OCI-LY7 (cell line): ENCODE data around the gene TBC1D4. TPM values are rescaled to one million over a fixed set of nuclear protein-coding genes. Genes with fewer than 3 reads are reported as not detected.

Experiments
- BruUV-seq: library from RNA; stranded (reverse); fragments of 400-500 nt; replicated peaks from 2 replicates; lab custom pipeline; 2021; lab: Mats Ljungman, UMichigan
- CTCF ChIA-PET: fragments of 300-600 bp; sonication (Branson Sonifier 250); formaldehyde crosslinking; loops from one replicate; lab custom pipeline; 2022; ENCODE audit warnings: antibody characterized with exemption; ENCODE audit not compliant: unreplicated experiment; lab: Charles Lee
- POLR2A ChIA-PET: fragments of 300-600 bp; sonication (Branson Sonifier 250); formaldehyde crosslinking; loops from one replicate; lab custom pipeline; 2022; ENCODE audit warnings: antibody characterized with exemption; lab: Charles Lee
- DNase-seq: peaks from one replicate; pipeline ENCODE4 v3.0.0-alpha.2; 2015; ENCODE audit warnings: low spot score
- H2AFZ ChIP-seq: fragments of 200-600 bp; sonication (generic), shearing (Covaris generic); 2 replicates; pipeline ENCODE4 v1.6.1; 2014; ENCODE audit warnings: mild to moderate bottlenecking, antibody characterized with exemption, low read length, moderate library complexity
- H3K27ac ChIP-seq: fragments of 200-600 bp; sonication (generic); 2 replicates; pipeline ENCODE4 v1.5.1; 2014; ENCODE audit warnings: mixed run types, low read depth, mild to moderate bottlenecking, moderate library complexity, low read length, inconsistent platforms; ENCODE audit not compliant: poor library complexity, severe bottlenecking
- H3K36me3 ChIP-seq: fragments of 200-600 bp; sonication (generic); 2 replicates; pipeline ENCODE4 v1.6.1; 2014; ENCODE audit warnings: mild to moderate bottlenecking, antibody characterized with exemption, low read length, moderate library complexity, mixed read lengths; ENCODE audit not compliant: insufficient read depth
- H3K4me1 ChIP-seq: fragments of 200-600 bp; sonication (generic); 2 replicates; pipeline ENCODE4 v1.5.1; 2014; ENCODE audit warnings: mild to moderate bottlenecking, low read length; ENCODE audit not compliant: insufficient read depth, poor library complexity, severe bottlenecking
- H3K4me2 ChIP-seq: fragments of 200-600 bp; sonication (generic); 2 replicates; pipeline ENCODE4 v1.6.1; 2014; ENCODE audit warnings: mild to moderate bottlenecking, low read length
- H3K4me3 ChIP-seq: fragments of 200-600 bp; sonication (generic); 2 replicates; pipeline ENCODE4 v1.5.1; 2014; ENCODE audit warnings: mild to moderate bottlenecking, low read depth, low read length; ENCODE audit not compliant: poor library complexity, severe bottlenecking
- H3K79me2 ChIP-seq: fragments of 200-600 bp; sonication (generic); 2 replicates; pipeline ENCODE4 v1.6.1; 2016; ENCODE audit warnings: low read depth, mild to moderate bottlenecking, low read length, moderate library complexity, mixed read lengths; ENCODE audit not compliant: insufficient read depth
- H3K9me2 ChIP-seq: fragments of 200-600 bp; sonication (generic); 2 replicates; pipeline ENCODE4 v1.6.1; 2016; ENCODE audit warnings: mild to moderate bottlenecking, low read length, mixed read lengths; ENCODE audit not compliant: insufficient read depth
- H3K9me3 ChIP-seq: fragments of 200-600 bp; sonication (generic); 2 replicates; pipeline ENCODE4 v1.6.1; 2014; ENCODE audit warnings: mild to moderate bottlenecking, mixed run types, low read length, mixed read lengths
- H4K20me1 ChIP-seq: fragments of 200-600 bp; sonication (generic); 2 replicates; pipeline ENCODE4 v1.6.1; 2014; ENCODE audit warnings: mild to moderate bottlenecking, antibody characterized with exemption, low read length, moderate library complexity, mixed read lengths; ENCODE audit not compliant: insufficient read depth
- EZH2phosphoT487 ChIP-seq: fragments of 200-600 bp; sonication (generic); IDR thresholded peaks from 2 replicates; pipeline ENCODE4 v1.6.1; 2018; ENCODE audit warnings: low read depth, borderline replicate concordance, mild to moderate bottlenecking, mixed run types, antibody characterized with exemption, low read length, moderate library complexity, mixed read lengths
- intact Hi-C: fragments of 100-400 bp; cut with micrococcal nuclease; formaldehyde crosslinking; loops from one replicate; pipeline ENCODE4 v1.10.0; 2022; ENCODE audit not compliant: unreplicated experiment
- total RNA-seq, 2 experiments: library from RNA; depleted of rRNA in 1 of 2; stranded (reverse); fragments of >200 nt in 1 of 2; shearing (Covaris generic) in 1 of 2; gene quantifications; 2 replicates each; pipeline ENCODE4 v1.2.3, GENCODE V29; 2014 to 2022
- TF ChIP-seq, protein P1 (sequence below): fragments of 200-600 bp; sonication (generic); conservative IDR thresholded peaks from 2 replicates; pipeline ENCODE4 v1.5.1; 2014; ENCODE audit warnings: mild to moderate bottlenecking, antibody characterized with exemption, low read length, moderate library complexity, mixed read lengths

TBC1D4 gene
- total RNA-seq, 2 experiments from 2014 or later, result 21.7 to 24.3 TPM

DNA sequence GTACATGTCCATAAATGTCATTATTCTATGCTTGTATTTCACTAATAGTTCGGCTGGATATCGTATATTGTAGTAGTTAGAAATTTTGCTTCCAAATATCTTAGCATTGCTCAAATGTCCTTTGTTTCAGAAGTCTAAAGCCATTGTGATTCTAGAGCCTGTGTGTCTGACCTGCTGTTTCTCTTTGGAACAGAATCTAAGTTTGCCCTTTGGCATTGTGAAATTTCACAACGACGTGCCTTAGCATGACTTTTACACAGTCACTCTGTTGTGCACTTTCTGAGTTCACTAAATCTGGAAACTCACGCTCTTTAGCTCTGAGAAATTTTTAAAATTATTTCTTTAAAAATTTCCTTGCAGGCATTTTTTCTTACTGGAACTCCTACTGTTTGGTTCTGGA is 152.2 kb downstream of the TBC1D4 start:
- Histone ChIP-seq H3K9me2 (no peaks in the 10 kb centered on the region), H3K4me3 (no peak overlapping the region), H3K9me3 (no peaks in the 10 kb centered on the region), H4K20me1 (no peaks in the 10 kb centered on the region), H3K4me1 (no peaks in the 10 kb centered on the region), H3K79me2 (no peaks in the 10 kb centered on the region), H3K4me2 (no peak overlapping the region), H2AFZ (no peak overlapping the region), H3K27ac (no peak overlapping the region), H3K36me3 (peaks cover 5% of the 10 kb centered on the region; the same call in 1 of the 2 replicates)
- ChIA-PET CTCF (interaction anchor here (0.9 kb wide), 1 partner anchor 28 kb away, joined by 4 read pairs; no protein-coding TSS in a partner anchor), POLR2A (interaction anchor here (0.8 to 1.2 kb wide), 2 partner anchors 11 to 31 kb away, joined by 3 read pairs; no protein-coding TSS in a partner anchor)
- BruUV-seq, result no TSS peak
- intact Hi-C loops, result no loop called here
- DNase-seq, result no peak
- no peak for TF ChIP-seq EZH2phosphoT487
- TF ChIP-seq, protein P1, sequence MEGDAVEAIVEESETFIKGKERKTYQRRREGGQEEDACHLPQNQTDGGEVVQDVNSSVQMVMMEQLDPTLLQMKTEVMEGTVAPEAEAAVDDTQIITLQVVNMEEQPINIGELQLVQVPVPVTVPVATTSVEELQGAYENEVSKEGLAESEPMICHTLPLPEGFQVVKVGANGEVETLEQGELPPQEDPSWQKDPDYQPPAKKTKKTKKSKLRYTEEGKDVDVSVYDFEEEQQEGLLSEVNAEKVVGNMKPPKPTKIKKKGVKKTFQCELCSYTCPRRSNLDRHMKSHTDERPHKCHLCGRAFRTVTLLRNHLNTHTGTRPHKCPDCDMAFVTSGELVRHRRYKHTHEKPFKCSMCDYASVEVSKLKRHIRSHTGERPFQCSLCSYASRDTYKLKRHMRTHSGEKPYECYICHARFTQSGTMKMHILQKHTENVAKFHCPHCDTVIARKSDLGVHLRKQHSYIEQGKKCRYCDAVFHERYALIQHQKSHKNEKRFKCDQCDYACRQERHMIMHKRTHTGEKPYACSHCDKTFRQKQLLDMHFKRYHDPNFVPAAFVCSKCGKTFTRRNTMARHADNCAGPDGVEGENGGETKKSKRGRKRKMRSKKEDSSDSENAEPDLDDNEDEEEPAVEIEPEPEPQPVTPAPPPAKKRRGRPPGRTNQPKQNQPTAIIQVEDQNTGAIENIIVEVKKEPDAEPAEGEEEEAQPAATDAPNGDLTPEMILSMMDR, result no peak

DNA sequence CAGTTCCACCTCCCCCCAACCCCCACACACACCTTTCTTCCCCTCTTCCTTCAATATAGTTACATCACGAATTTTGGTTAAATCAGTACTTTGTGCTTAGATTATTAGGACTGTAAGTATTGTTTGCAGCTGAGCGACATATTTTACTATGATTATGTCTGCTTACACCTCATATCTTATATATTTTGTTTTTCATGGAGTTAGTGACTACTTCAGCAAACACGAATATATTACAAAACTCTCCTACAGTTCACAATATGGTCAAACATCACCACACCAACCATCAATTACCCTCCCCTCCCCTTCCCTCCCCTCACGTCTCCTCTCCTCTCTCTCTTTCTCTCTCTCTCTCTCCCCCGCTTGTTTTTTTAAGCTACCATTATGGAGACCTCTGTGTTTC is 152.9 kb downstream of the TBC1D4 start:
- no peak overlapping the region for H2AFZ ChIP-seq
- H4K20me1 ChIP-seq, result no peaks in the 10 kb centered on the region
- no TSS peak for BruUV-seq
- H3K4me3 ChIP-seq, result no peak overlapping the region
- no peaks in the 10 kb centered on the region for H3K79me2 ChIP-seq
- DNase-seq, result no peak
- no peaks in the 10 kb centered on the region for H3K9me3 ChIP-seq
- H3K4me2 ChIP-seq, result no peak overlapping the region
- no peak overlapping the region for H3K27ac ChIP-seq
- POLR2A ChIA-PET, result interaction anchor here (0.8 to 1.2 kb wide), 2 partner anchors 10 to 32 kb away, joined by 3 read pairs; no protein-coding TSS in a partner anchor
- no peaks in the 10 kb centered on the region for H3K9me2 ChIP-seq
- H3K4me1 ChIP-seq, result no peaks in the 10 kb centered on the region
- H3K36me3 ChIP-seq, result peaks cover 7% of the 10 kb centered on the region; the same call in 1 of the 2 replicates
- CTCF ChIA-PET, result interaction anchor here (0.9 kb wide), 1 partner anchor 28 kb away, joined by 4 read pairs; no protein-coding TSS in a partner anchor
- TF ChIP-seq, protein P1, result no peak
- no peak for TF ChIP-seq EZH2phosphoT487
- intact Hi-C loops, result no loop called here

DNA sequence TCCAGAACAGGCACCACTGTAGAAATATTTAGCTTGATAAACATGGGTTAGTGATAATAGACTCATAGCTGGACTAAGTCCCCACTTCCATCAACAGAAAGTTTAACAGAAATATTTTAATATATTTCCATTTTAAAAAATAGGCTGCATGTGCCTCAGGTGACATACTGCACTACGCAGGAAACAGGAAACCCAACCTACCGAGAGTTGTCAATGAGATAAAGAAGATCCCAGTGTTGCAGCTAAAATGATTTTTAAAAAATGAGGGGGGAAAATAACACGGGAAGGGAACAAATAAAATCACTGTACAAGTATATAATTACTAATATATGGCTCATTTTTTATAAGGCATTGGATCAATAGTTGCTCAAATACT is 154.8 kb downstream of the TBC1D4 start:
- H2AFZ ChIP-seq, result no peak overlapping the region
- H3K9me3 ChIP-seq, result no peaks in the 10 kb centered on the region
- BruUV-seq, result no TSS peak
- no peak for TF ChIP-seq EZH2phosphoT487
- TF ChIP-seq, protein P1, result no peak
- H3K79me2 ChIP-seq, result no peaks in the 10 kb centered on the region
- H3K27ac ChIP-seq, result no peak overlapping the region
- POLR2A ChIA-PET, result interaction anchor here (0.6 to 1.1 kb wide), 6 partner anchors 11 to 94 kb away, joined by 3 read pairs; no protein-coding TSS in a partner anchor
- H3K36me3 ChIP-seq, result peaks cover 15% of the 10 kb centered on the region; the same call in 1 of the 2 replicates
- DNase-seq, result no peak
- CTCF ChIA-PET, result no interaction called here
- H3K4me1 ChIP-seq, result no peaks in the 10 kb centered on the region
- no peak overlapping the region for H3K4me3 ChIP-seq
- no peaks in the 10 kb centered on the region for H3K9me2 ChIP-seq
- intact Hi-C loops, result no loop called here
- no peak overlapping the region for H3K4me2 ChIP-seq
- no peaks in the 10 kb centered on the region for H4K20me1 ChIP-seq
